MM.1S (cell line): Measurements from ENCODE around the gene ACER3.

Experiments used
- DNase-seq: peaks from one replicate; pipeline ENCODE4 v3.0.0-alpha.2; 2015
- H2AFZ ChIP-seq: fragments of 300-600 bp; sonication (generic); 2 replicates; pipeline ENCODE4 v1.6.0; 2016; ENCODE audit warnings: antibody characterized with exemption, low read length
- H3F3A ChIP-seq: fragments of 300-600 bp; sonication (generic); 2 replicates; pipeline ENCODE4 v1.6.1; 2016; ENCODE audit warnings: mild to moderate bottlenecking, antibody characterized with exemption, low read length, moderate library complexity, mixed read lengths; ENCODE audit not compliant: insufficient read depth
- H3K27ac ChIP-seq: fragments of 300-600 bp; sonication (generic); 2 replicates; pipeline ENCODE4 v1.5.1; 2016; ENCODE audit warnings: mild to moderate bottlenecking, low read length
- H3K27me3 ChIP-seq: fragments of 300-600 bp; sonication (generic); replicated peaks from 2 replicates; pipeline ENCODE4 v1.6.0; 2016; ENCODE audit warnings: low read length; ENCODE audit not compliant: insufficient read depth
- H3K36me3 ChIP-seq: fragments of 300-600 bp; sonication (generic); replicated peaks from 2 replicates; pipeline ENCODE4 v1.6.1; 2016; ENCODE audit warnings: mild to moderate bottlenecking, low read length, mixed read lengths; ENCODE audit not compliant: insufficient read depth
- H3K4me1 ChIP-seq: fragments of 300-600 bp; sonication (generic); 2 replicates; pipeline ENCODE4 v1.6.1; 2016; ENCODE audit warnings: low read length, mixed read lengths
- H3K4me2 ChIP-seq: fragments of 300-600 bp; sonication (generic); 2 replicates; pipeline ENCODE4 v1.6.0; 2016; ENCODE audit warnings: low read depth, low read length
- H3K4me3 ChIP-seq: fragments of 300-600 bp; sonication (generic); 2 replicates; pipeline ENCODE4 v1.5.1; 2016; ENCODE audit warnings: low read length, mixed read lengths
- H3K79me2 ChIP-seq: fragments of 300-600 bp; sonication (generic); 2 replicates; pipeline ENCODE4 v1.6.1; 2016; ENCODE audit warnings: mixed run types, low read length, mixed read lengths
- H3K9ac ChIP-seq: fragments of 300-600 bp; sonication (generic); 2 replicates; pipeline ENCODE4 v1.6.1; 2016; ENCODE audit warnings: low read length, mixed read lengths
- H3K9me2 ChIP-seq: fragments of 300-600 bp; sonication (generic); replicated peaks from 2 replicates; pipeline ENCODE4 v1.6.1; 2016; ENCODE audit warnings: mild to moderate bottlenecking, low read length, mixed read lengths; ENCODE audit not compliant: insufficient read depth
- H3K9me3 ChIP-seq: fragments of 300-600 bp; sonication (generic); replicated peaks from 2 replicates; pipeline ENCODE4 v1.6.1; 2016; ENCODE audit warnings: mild to moderate bottlenecking, low read length, mixed read lengths; ENCODE audit not compliant: insufficient read depth
- H4K20me1 ChIP-seq: fragments of 300-600 bp; sonication (generic); 2 replicates; pipeline ENCODE4 v1.6.1; 2016; ENCODE audit warnings: mild to moderate bottlenecking, low read length, moderate library complexity, mixed read lengths; ENCODE audit not compliant: insufficient read depth
- EZH2 ChIP-seq: fragments of 300-600 bp; sonication (generic); optimal IDR thresholded peaks from 2 replicates; pipeline ENCODE3; 2017; ENCODE audit warnings: low read depth, mild to moderate bottlenecking, antibody characterized with exemption, low read length, mixed read lengths
- EZH2phosphoT487 ChIP-seq: fragments of 300-600 bp; sonication (generic); IDR thresholded peaks from 2 replicates; pipeline ENCODE4 v1.6.1; 2018; ENCODE audit warnings: antibody characterized with exemption, low read length
- TF ChIP-seq, protein P1 (sequence below): fragments of 300-600 bp; sonication (generic); IDR thresholded peaks from 2 replicates; pipeline ENCODE4 v1.5.1; 2016; ENCODE audit warnings: antibody characterized with exemption, low read length, mixed read lengths

The ACER3 gene

DNA sequence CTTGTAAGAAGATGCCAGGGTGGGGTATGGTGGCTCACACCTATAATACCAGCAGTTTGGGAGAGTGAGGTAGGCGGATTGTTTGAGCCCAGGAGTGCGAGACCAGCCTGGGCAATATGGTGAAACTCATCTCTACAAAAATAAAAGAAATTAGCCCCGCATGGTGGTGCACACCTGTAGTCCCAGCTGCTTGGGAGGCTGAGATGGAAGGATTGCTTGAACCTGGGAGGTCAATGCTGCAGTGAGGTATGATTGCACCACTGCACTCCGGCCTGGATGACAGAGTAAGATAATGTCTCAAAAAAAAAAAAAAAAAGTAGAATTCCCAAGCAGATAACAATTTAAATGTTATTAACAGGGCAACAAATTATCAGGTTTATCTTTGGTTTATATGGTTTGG is 20.2 kb downstream of the ACER3 start:
- H3K9me2 ChIP-seq, result no peaks in the 10 kb centered on the region
- H3K4me3 ChIP-seq, result no peak overlapping the region
- no peaks in the 10 kb centered on the region for H3K79me2 ChIP-seq
- H3K9me3 ChIP-seq, result no peaks in the 10 kb centered on the region
- H3K9ac ChIP-seq, result no peak overlapping the region
- 0 out of 2 replicates have a peak, but pooled peaks cover 3% of the 10 kb centered on the region for H3K4me1 ChIP-seq
- no peaks in the 10 kb centered on the region for H3K36me3 ChIP-seq
- no peaks in the 10 kb centered on the region for H4K20me1 ChIP-seq
- DNase-seq, result no peak
- TF ChIP-seq EZH2phosphoT487 (no peak), EZH2 (no peak)
- TF ChIP-seq, protein P1, sequence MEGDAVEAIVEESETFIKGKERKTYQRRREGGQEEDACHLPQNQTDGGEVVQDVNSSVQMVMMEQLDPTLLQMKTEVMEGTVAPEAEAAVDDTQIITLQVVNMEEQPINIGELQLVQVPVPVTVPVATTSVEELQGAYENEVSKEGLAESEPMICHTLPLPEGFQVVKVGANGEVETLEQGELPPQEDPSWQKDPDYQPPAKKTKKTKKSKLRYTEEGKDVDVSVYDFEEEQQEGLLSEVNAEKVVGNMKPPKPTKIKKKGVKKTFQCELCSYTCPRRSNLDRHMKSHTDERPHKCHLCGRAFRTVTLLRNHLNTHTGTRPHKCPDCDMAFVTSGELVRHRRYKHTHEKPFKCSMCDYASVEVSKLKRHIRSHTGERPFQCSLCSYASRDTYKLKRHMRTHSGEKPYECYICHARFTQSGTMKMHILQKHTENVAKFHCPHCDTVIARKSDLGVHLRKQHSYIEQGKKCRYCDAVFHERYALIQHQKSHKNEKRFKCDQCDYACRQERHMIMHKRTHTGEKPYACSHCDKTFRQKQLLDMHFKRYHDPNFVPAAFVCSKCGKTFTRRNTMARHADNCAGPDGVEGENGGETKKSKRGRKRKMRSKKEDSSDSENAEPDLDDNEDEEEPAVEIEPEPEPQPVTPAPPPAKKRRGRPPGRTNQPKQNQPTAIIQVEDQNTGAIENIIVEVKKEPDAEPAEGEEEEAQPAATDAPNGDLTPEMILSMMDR, result no peak
- no peaks in the 10 kb centered on the region for H3F3A ChIP-seq
- no peak overlapping the region for H2AFZ ChIP-seq
- no peak overlapping the region for H3K4me2 ChIP-seq
- H3K27ac ChIP-seq, result no peak overlapping the region
- H3K27me3 ChIP-seq, result no peaks in the 10 kb centered on the region

GRCh38 chr11:76885390-76886097 is 24.8 kb downstream of the ACER3 start:
- no peaks in the 10 kb centered on the region for H3K79me2 ChIP-seq
- no peaks in the 10 kb centered on the region for H3K36me3 ChIP-seq
- no peaks in the 10 kb centered on the region for H3K9me2 ChIP-seq
- no peaks in the 10 kb centered on the region for H4K20me1 ChIP-seq
- no peak for TF ChIP-seq EZH2phosphoT487
- TF ChIP-seq, protein P1, result no peak
- TF ChIP-seq EZH2, result no peak
- 0 out of 2 replicates have a peak, but pooled peaks cover 3% of the 10 kb centered on the region for H3K4me1 ChIP-seq
- H3K9me3 ChIP-seq, result no peaks in the 10 kb centered on the region
- H3K4me3 ChIP-seq, result no peak overlapping the region
- H3K4me2 ChIP-seq, result no peak overlapping the region
- no peak overlapping the region for H3K9ac ChIP-seq
- H3K27ac ChIP-seq, result no peak overlapping the region
- H3F3A ChIP-seq, result no peaks in the 10 kb centered on the region
- no peak overlapping the region for H2AFZ ChIP-seq
- DNase-seq, result no peak
- H3K27me3 ChIP-seq, result no peaks in the 10 kb centered on the region

- Histone ChIP-seq H3K4me3 (no peak overlapping the region), H3K27me3 (no peaks in the 10 kb centered on the region), H2AFZ (no peak overlapping the region), H3K9me2 (no peaks in the 10 kb centered on the region), H3F3A (no peaks in the 10 kb centered on the region), H3K9me3 (no peaks in the 10 kb centered on the region), H3K4me2 (no peak overlapping the region), H3K79me2 (no peaks in the 10 kb centered on the region), H4K20me1 (no peaks in the 10 kb centered on the region), H3K9ac (no peak overlapping the region), H3K4me1 (0 out of 2 replicates have a peak, but pooled peaks cover 3% of the 10 kb centered on the region), H3K27ac (no peak overlapping the region), H3K36me3 (no peaks in the 10 kb centered on the region)
- no peak for DNase-seq
- TF ChIP-seq EZH2 (no peak), EZH2phosphoT487 (no peak)
- TF ChIP-seq, protein P1, result no peak
Observed at GRCh38 chr11:76888989-76889388, 28.3 kb downstream of the ACER3 start.
